ENCODE results near the gene SORBS1.

Gene SORBS1

GRCh38 chr10:95264227-95265051, 296.7 kb downstream of the SORBS1 start:
- no peak for DNase-seq

- no peak for DNase-seq
These were observed 297.3 kb downstream of the SORBS1 start for GRCh38 chr10:95263864-95264226.

GRCh38 chr10:95262763-95263518, 298.2 kb downstream of the SORBS1 start:
- DNase-seq, result no peak

DNA sequence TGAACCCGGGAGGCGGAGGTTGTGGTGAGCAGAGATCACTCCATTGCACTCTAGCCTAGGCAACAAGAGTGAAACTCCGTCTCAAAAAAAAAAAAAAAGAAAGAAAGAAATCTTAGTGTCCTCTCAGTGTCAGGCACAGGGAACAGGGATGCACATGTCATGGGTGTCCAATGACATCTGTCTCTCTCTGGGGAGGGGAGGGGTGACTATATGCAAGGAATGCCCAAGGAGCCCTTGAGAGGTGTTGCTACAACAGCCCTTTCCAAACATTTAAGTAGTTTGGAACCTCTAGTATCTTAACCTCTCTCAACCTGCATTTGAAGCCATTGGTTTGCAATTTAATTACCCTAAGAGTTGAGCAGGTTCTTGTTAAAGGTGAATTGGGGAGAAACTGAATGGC, 299.2 kb downstream of the SORBS1 start:
- DNase-seq, result no peak
